ENCODE measurements around the gene C9orf78.

The C9orf78 gene

GRCh38 chr9:129835128-129835859, at the start of gene C9orf78, which contains the start of gene USP20:
TSS of gene C9orf78 (minus strand) at chr9:129835275. CDS start at chr9:129835221, 54 bp downstream.
TSS of gene USP20 (plus strand) at chr9:129835458. CDS start at chr9:129852556, 17,098 bp downstream.
- DNase-seq, result peak; percentile 95

- DNase-seq, result peak; percentile 87
These were observed 49.3 kb upstream of the C9orf78 start for GRCh38 chr9:129884220-129885017.

GRCh38 chr9:129881547-129882324, 46.7 kb upstream of the C9orf78 start:
- DNase-seq, result no peak

GRCh38 chr9:129880654-129881546, 45.8 kb upstream of the C9orf78 start:
- DNase-seq, result no peak

GRCh38 chr9:129879991-129880653, 45.0 kb upstream of the C9orf78 start:
- no peak for DNase-seq

GRCh38 chr9:129879103-129879699, 44.1 kb upstream of the C9orf78 start:
- DNase-seq, result no peak

- DNase-seq, result no peak
These were observed 43.2 kb upstream of the C9orf78 start for GRCh38 chr9:129878291-129878690.

GRCh38 chr9:129876815-129877214, 41.7 kb upstream of the C9orf78 start:
- no peak for DNase-seq

- DNase-seq, result no peak
These were observed 40.8 kb upstream of the C9orf78 start for GRCh38 chr9:129875687-129876395.

- DNase-seq, result no peak
These were observed 40.1 kb upstream of the C9orf78 start for GRCh38 chr9:129875181-129875611.

- no peak for DNase-seq
These were observed 39.4 kb upstream of the C9orf78 start for GRCh38 chr9:129874261-129875101.

GRCh38 chr9:129873563-129874190, 38.6 kb upstream of the C9orf78 start:
- no peak for DNase-seq

GRCh38 chr9:129871046-129871445, 36.0 kb upstream of the C9orf78 start:
- no peak for DNase-seq

GRCh38 chr9:129869585-129870501, 34.8 kb upstream of the C9orf78 start:
- no peak for DNase-seq

- DNase-seq, result no peak
These were observed 33.9 kb upstream of the C9orf78 start for GRCh38 chr9:129868872-129869486.

GRCh38 chr9:129868023-129868871, 33.2 kb upstream of the C9orf78 start:
- no peak for DNase-seq

Measured in NCI-H146 (cell line).